Measurements from ENCODE around the gene GSX2. TPM values are rescaled to one million over a fixed set of nuclear protein-coding genes. Genes with fewer than 3 reads are reported as not detected.
A peak's percentile ranks its signal among the peaks of the same experiment; 100 is the strongest.

GSX2 gene
- polyA plus RNA-seq, 1 of the 3 experiments (the other 2 are of a cell fraction), result 0.02 TPM

DNA sequence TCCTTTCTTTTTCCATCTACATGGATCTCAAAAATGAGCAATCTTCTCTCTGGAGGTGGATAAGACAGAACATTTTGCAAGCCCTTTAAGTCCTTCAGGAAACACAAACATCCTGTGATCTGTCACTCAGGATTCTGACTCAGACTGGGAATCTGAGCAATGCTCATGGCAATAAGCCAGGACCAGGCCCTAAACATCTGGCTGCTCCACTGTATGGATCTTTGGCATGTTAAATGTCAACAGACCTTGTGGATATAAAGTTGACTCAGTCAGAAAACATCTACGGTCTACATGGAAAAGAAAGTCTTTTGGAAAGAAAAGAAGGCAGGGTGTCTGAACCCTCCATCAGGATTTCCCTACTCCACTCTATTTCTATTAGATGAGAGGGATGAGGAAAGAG lies 17.8 kb upstream of the GSX2 start:
- H3K36me3 ChIP-seq (replicated peaks in 1 of 2; ENCODE audit: control insufficient read depth in 1 of 2, insufficient read depth in 2 of 2, low read length in 1 of 2), result no peaks in the 10 kb centered on the region
- peaks cover 3 to 10% of the 10 kb centered on the region in 2 experiments; a peak in 3 of 4 replicates for H3K4me1 ChIP-seq (ENCODE audit: control insufficient read depth in 1 of 2, insufficient read depth in 2 of 2, low read depth in 1 of 2, low read length in 1 of 2)
- no peaks in the 10 kb centered on the region for H3K79me2 ChIP-seq (ENCODE audit: insufficient read depth)
- no peaks in the 10 kb centered on the region for H3K9me3 ChIP-seq
- DNase-seq, result no peak
- no peak overlapping the region for H3K9ac ChIP-seq
- WGBS (ENCODE audit: low lambda C conversion rate), result 4% methylated on average over 1 of the region's 1 CpG
- peak overlapping the region; percentile 66 to 71; a peak in 3 of 4 replicates for H3K27ac ChIP-seq (ENCODE audit: low read depth in 2 of 2, low read length in 1 of 2)
- no peaks in the 10 kb centered on the region for H3K9me2 ChIP-seq
- no peaks in the 10 kb centered on the region for H4K20me1 ChIP-seq (ENCODE audit: insufficient read depth)
- CTCF ChIA-PET, result no interaction called here
- H3K27me3 ChIP-seq (ENCODE audit: insufficient read depth), result no peaks in the 10 kb centered on the region
- H3K4me3 ChIP-seq (ENCODE audit: low read depth in 2 of 2, low read length in 1 of 2), result no peak overlapping the region
- H3K4me2 ChIP-seq, result peak overlapping the region; percentile 35
- H2AFZ ChIP-seq (ENCODE audit: low read depth), result no peak overlapping the region
- peaks cover 24% of the 10 kb centered on the region for H3F3A ChIP-seq (replicated peaks; ENCODE audit: insufficient read depth)
- POLR2A ChIA-PET, result no interaction called here
- TF ChIP-seq USF1 (IDR thresholded peaks at IDR 0.05; ENCODE audit: borderline replicate concordance, low read depth) (no peak), EZH2phosphoT487 (IDR thresholded peaks at IDR 0.05; ENCODE audit: borderline replicate concordance, low read depth) (no peak), FOSL2 (IDR thresholded peaks at IDR 0.05; ENCODE audit: borderline replicate concordance, low read depth) (peak; percentile 94), CHD2 (IDR thresholded peaks at IDR 0.05; ENCODE audit: low read length, partially characterized antibody) (no peak), SIN3A (IDR thresholded peaks at IDR 0.05; ENCODE audit: borderline replicate concordance, low read depth, low read length) (no peak), JUND (IDR thresholded peaks at IDR 0.05) (peak; percentile 94), ELF1 (IDR thresholded peaks at IDR 0.05) (no peak), NFIC (IDR thresholded peaks at IDR 0.05; ENCODE audit: borderline replicate concordance) (peak; percentile 98), MEF2A (IDR thresholded peaks at IDR 0.05; ENCODE audit: borderline replicate concordance, low read depth) (no peak; the same call in 1 of the 2 replicates), RAD21 (IDR thresholded peaks at IDR 0.05; ENCODE audit: low read length) (no peak), YY1 (IDR thresholded peaks at IDR 0.05; ENCODE audit: low read depth) (no peak; the same call in 1 of the 2 replicates), IRF3 (IDR thresholded peaks at IDR 0.05; ENCODE audit: low read depth, low read length) (no peak), TAF1 (IDR thresholded peaks at IDR 0.05; ENCODE audit: borderline replicate concordance, low read depth, low read length) (no peak), GATA2 (CRISPR knock-in tag; IDR thresholded peaks at IDR 0.05) (no peak), PBX3 (IDR thresholded peaks at IDR 0.05) (peak; percentile 96), NRF1 (IDR thresholded peaks at IDR 0.05; ENCODE audit: low read depth, low read length) (no peak), FOXJ3 (CRISPR knock-in tag; IDR thresholded peaks at IDR 0.05) (no peak), EP300 (IDR thresholded peaks at IDR 0.05; ENCODE audit: borderline replicate concordance in 1 of 2, low read depth in 1 of 2, low read length in 1 of 2) (peak in 1 of 2 experiments; percentile 76; a peak in 2 of 4 replicates), TCF12 (IDR thresholded peaks at IDR 0.05) (peak; percentile 98), GABPA (IDR thresholded peaks at IDR 0.05; ENCODE audit: low read depth) (no peak), MXI1 (IDR thresholded peaks at IDR 0.05; ENCODE audit: low read depth, low read length) (no peak), SMC3 (IDR thresholded peaks at IDR 0.05; ENCODE audit: low read depth, low read length) (no peak)
- TF ChIP-seq, protein P1, sequence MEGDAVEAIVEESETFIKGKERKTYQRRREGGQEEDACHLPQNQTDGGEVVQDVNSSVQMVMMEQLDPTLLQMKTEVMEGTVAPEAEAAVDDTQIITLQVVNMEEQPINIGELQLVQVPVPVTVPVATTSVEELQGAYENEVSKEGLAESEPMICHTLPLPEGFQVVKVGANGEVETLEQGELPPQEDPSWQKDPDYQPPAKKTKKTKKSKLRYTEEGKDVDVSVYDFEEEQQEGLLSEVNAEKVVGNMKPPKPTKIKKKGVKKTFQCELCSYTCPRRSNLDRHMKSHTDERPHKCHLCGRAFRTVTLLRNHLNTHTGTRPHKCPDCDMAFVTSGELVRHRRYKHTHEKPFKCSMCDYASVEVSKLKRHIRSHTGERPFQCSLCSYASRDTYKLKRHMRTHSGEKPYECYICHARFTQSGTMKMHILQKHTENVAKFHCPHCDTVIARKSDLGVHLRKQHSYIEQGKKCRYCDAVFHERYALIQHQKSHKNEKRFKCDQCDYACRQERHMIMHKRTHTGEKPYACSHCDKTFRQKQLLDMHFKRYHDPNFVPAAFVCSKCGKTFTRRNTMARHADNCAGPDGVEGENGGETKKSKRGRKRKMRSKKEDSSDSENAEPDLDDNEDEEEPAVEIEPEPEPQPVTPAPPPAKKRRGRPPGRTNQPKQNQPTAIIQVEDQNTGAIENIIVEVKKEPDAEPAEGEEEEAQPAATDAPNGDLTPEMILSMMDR (IDR thresholded peaks at IDR 0.05), result no peak
- TF ChIP-seq, protein P2, sequence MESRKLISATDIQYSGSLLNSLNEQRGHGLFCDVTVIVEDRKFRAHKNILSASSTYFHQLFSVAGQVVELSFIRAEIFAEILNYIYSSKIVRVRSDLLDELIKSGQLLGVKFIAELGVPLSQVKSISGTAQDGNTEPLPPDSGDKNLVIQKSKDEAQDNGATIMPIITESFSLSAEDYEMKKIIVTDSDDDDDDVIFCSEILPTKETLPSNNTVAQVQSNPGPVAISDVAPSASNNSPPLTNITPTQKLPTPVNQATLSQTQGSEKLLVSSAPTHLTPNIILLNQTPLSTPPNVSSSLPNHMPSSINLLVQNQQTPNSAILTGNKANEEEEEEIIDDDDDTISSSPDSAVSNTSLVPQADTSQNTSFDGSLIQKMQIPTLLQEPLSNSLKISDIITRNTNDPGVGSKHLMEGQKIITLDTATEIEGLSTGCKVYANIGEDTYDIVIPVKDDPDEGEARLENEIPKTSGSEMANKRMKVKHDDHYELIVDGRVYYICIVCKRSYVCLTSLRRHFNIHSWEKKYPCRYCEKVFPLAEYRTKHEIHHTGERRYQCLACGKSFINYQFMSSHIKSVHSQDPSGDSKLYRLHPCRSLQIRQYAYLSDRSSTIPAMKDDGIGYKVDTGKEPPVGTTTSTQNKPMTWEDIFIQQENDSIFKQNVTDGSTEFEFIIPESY (IDR thresholded peaks at IDR 0.05; ENCODE audit: borderline replicate concordance, low read depth), result peak; percentile 81; the same call in 1 of the 2 replicates
- TF ChIP-seq, protein P3, sequence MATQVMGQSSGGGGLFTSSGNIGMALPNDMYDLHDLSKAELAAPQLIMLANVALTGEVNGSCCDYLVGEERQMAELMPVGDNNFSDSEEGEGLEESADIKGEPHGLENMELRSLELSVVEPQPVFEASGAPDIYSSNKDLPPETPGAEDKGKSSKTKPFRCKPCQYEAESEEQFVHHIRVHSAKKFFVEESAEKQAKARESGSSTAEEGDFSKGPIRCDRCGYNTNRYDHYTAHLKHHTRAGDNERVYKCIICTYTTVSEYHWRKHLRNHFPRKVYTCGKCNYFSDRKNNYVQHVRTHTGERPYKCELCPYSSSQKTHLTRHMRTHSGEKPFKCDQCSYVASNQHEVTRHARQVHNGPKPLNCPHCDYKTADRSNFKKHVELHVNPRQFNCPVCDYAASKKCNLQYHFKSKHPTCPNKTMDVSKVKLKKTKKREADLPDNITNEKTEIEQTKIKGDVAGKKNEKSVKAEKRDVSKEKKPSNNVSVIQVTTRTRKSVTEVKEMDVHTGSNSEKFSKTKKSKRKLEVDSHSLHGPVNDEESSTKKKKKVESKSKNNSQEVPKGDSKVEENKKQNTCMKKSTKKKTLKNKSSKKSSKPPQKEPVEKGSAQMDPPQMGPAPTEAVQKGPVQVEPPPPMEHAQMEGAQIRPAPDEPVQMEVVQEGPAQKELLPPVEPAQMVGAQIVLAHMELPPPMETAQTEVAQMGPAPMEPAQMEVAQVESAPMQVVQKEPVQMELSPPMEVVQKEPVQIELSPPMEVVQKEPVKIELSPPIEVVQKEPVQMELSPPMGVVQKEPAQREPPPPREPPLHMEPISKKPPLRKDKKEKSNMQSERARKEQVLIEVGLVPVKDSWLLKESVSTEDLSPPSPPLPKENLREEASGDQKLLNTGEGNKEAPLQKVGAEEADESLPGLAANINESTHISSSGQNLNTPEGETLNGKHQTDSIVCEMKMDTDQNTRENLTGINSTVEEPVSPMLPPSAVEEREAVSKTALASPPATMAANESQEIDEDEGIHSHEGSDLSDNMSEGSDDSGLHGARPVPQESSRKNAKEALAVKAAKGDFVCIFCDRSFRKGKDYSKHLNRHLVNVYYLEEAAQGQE (IDR thresholded peaks at IDR 0.05; ENCODE audit: low read depth, low read length), result peak; percentile 28; the same call in 1 of the 2 replicates
